Measurements from ENCODE around the gene CDKAL1.

DNA sequence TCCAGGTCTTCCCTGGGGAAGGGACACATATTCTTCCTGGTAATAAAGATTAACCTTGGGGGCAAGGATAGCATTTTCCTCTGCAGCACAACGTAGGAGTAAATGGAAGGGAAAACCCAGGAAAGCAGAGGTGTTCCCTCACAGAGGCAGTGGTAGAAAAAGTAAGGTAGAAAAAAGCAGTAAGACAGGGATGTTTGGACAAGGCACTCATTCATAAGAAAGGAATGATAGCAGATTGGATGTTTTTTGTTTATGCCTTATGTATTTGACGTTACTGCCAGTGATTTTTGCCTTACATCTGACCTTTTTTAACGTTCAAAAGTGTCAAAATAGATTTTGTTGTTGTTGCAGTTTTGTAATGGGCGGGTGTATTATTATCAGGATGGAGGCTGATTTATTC, 395.0 kb downstream of the CDKAL1 start:
- TF ChIP-seq, protein P1, sequence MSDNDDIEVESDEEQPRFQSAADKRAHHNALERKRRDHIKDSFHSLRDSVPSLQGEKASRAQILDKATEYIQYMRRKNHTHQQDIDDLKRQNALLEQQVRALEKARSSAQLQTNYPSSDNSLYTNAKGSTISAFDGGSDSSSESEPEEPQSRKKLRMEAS (IDR thresholded peaks at IDR 0.05): no peak
- TF ChIP-seq ZBTB7A (IDR thresholded peaks at IDR 0.05; ENCODE audit: low read depth): no peak
- TF ChIP-seq YY1 (IDR thresholded peaks at IDR 0.05; ENCODE audit: low read depth): no peak
